Activated CD4-positive, alpha-beta T cell treated with anti-CD3 and anti-CD28 coated beads, Interleukin-2, amount 50 U/mL, for 48 hours (primary cell): ENCODE results near the gene TM9SF4.

Experiments
- DNase-seq, 2 experiments: peaks; one replicate each; pipeline ENCODE4 v3.0.0-alpha.2; 2020

Gene TM9SF4

DNA sequence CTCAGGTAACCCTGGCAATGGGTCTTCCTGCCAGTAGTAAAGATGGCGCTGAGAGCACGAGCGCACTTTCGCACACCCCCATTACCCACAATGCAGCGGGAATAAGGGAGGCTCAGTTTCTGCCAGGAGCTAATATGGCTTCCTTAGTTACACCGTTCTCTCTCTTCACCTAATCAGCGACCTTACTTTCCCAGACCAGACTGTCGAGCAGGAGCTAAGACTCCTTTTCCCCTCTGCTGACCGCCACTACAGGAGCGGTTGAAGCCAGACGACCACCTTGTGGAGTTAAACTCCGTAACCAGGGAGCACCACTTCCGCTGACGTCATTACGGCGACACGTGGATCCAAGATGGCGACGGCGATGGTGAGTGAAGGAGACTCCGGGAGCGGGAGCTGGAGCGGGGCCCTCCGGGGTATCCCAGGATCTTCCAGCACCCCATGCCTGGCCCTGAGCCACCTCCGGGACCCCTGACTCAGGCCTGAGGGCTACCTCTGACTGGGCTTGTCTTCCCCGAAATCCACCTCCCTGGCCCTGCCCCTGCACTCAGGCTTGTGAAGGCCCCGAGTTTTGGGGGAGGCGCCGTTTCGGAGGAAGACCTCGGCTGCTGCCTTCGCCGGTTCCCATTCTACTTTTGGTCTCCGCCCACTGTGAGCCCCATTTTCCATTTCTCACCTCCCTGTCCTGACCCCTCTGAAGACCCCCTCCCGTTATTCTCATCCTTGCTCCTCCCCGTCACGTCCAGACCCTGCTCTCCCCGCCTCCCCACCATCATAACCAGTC lies at the start of gene TM9SF4:
TM9SF4 (plus strand) TSS at position 323 of the 781 bp plus-strand sequence; CDS start at position 350, 27 bp downstream.
- peak; percentile 90 to 92 for DNase-seq

DNA sequence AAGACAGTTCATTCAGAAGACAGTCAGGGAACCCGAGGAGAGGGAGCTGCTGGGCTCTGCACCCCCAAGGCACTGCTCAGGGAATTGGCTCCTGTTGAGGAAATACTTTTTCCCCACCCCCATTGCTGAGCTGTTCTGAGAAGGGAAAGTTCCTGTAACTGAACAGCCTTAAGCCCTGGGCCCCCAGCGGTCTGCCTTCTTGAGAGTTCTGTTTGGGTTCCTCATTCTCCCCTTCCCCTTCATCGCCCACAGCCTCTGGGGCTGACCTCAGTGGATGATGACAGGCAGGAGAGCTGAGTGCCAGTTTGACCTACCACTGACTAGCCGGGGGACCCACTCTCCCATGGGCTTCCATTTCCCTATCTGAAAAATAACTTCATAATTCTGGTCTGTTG lies 46.7 kb upstream of the TM9SF4 start:
- peak in 1 of 2 experiments; percentile 28 for DNase-seq

DNA sequence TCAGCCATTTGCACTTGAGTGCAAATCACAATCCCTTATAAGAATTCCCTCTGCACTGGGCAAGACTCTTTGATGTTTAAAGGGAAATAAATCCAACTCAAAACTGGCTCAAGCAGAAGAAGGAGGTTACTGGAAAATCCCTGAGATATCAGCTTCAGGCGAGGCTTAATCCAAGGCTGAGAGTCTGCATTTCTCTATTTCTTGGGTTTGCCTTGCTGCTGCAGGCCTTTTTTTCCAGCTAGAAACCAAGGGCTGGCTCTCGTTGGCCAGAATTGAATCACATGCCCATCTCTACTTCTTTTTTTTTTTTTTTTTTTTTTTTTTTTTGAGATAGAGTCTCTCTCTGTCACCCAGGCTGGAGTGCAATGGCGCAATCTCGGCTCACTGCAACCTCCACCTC lies 45.8 kb upstream of the TM9SF4 start:
- DNase-seq: no peak

DNA sequence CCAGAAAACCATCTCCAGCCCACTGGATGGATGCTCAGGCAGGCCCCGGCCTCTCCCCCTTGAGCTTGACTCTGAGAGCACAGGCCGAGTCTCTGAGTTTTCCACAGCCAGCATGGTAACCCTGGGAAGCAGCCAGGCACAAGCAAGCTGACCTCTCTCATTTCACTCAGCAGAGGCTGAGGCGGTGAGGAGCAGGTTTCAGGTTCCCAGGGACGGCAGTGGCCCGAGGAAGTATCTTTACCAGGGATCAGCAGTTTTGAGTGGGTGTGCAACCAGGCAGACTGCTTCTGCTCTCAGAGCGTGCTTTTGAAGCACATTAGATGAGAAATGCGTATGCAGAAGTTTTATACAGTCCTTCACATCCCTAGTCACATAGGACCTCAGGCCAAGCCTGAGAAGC lies 44.8 kb upstream of the TM9SF4 start:
- no peak for DNase-seq

DNA sequence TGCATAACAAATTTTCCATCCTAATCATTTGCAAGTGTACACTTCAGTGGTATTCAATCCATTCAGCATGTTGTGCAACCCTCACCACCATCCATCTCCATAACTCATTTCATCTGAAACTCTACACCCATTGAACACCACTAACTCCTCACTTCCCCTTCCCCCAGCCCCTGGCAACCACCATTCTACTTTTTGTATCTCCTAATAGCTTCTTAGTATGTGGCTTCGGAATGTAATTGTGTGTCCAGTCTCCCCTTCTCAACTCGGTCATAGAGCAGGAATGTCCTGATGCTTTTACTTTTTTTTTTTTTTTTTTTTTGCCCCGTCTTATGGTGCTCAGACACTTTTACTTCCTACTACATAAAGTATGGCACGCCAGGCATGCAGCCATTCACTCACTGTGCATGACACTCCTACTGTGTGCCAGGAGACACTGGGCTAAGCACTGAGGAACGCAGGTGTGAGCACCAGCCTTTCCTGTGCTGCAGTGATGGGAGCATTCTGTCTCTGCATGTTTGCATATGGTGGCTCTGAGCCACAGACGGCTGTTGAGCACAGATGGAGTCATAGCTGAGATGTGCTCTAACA lies 42.2 kb upstream of the TM9SF4 start:
- DNase-seq: no peak

GRCh38 chr20:32068174-32068573 lies 41.3 kb upstream of the TM9SF4 start:
- no peak for DNase-seq

DNA sequence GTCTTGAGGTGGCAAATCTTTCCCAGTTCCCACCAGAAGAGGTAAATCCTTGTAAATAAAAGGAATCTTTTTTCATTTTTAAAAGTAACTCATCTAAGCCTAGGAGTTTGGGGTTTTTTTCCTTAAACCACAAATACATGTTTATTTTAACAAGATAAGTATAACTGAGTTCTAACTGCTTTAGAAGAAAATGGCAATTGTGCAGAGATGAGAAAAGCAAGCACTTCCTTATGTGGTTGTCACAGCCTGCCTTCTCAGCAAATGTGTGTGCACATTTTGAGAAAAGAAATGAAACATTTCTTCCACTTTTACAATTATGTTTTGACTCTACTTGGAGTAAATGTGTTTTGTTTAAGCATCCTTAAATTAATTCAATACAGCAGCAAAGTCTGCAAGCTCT lies 39.8 kb upstream of the TM9SF4 start:
- DNase-seq: no peak

DNA sequence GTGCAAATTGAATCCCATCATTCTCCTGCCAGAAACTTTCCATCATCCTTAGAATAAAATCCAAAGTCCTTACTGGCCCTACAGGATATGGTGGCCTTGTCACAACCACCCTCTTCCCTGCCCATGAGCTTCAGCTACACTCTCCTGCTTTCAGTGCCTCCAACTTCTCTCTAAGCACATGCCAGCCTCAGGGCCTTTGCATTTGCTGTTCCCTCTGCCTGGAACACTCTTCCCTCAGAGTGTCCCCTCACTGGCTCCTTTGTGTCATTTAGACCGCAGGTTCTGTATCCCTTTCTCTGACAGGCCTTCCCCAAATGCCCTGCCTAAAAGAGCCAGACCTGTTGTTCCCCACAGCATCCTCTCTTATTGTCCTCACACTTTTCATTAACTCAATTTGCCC lies 39.2 kb upstream of the TM9SF4 start:
- DNase-seq: no peak

DNA sequence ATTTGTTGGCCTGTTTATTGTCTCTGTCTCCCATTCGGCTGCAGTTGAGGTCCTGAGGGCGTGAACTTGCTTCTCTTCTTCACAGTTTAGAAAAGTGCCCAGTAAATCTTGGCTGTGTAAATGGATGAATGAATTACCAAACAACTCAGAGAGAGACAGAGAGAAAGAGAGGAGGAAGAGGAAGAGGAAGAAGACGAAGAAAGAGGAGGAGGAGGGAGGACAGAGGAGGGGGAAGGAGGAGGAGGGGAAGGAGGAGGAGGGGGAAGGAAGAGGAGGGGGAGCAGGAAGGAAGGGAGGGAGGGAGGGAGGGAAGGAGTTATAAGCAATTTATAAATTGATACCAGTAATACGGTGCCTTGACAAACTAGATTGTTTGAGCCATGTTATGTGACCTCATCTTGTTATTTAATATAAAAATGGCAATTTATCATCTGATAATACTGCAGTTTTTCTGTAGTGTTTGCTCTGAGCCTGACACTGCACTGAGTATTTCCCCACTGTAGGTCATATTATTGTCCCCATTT lies 38.8 kb upstream of the TM9SF4 start:
- no peak for DNase-seq

DNA sequence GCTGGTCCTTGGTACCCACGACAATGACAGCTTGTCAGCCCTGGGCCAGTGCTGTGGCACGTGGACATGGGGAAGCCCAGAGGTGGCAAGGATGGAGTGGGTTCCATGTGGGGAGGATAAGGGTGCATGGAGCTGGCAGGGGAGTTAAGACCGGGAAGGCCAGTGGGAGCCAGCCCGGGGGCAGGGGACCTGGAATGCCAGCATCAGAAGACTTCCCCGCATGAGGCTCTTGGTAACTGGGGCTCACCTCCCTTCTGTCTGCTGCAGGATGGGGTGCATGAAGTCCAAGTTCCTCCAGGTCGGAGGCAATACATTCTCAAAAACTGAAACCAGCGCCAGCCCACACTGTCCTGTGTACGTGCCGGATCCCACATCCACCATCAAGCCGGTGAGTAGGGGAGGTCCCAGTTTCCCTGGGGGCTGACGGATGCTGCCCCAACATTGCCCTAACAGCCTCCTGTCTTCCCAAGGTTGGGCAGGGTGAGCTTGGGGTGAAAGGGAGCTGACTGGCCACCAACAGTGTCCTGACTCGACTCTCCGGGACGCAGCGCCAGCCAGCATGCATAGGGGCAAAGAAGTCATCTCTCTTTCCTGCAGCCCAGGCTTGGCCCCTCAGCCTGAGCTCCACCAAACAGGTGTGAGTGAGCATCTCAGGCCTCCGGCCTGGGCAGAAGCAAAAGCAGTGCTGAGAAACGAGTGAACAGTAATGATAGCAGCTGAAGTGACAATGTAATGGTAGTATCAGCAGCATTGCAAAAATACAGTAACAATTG lies 37.9 kb upstream of the TM9SF4 start:
- no peak for DNase-seq

GRCh38 chr20:32072168-32072750 lies 37.3 kb upstream of the TM9SF4 start:
- no peak for DNase-seq

DNA sequence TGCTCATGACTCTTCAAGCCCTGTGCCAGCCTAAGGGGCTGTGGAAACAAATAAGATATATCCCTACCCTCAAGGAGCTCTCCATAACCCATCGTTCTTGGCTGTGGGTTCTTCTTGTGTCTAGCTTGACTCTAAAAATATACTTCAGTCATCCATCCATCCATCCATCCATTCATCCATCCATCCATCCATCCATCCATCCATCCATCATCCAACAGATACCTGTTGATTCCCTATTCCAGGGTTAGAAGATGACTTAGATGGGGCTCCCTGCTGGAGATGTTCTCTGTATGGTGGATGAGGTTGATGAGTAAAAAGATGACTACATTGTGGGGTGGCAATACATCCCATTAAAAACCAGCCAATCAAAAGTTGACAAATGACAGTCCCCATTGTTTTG lies 34.0 kb upstream of the TM9SF4 start:
- DNase-seq: no peak

DNA sequence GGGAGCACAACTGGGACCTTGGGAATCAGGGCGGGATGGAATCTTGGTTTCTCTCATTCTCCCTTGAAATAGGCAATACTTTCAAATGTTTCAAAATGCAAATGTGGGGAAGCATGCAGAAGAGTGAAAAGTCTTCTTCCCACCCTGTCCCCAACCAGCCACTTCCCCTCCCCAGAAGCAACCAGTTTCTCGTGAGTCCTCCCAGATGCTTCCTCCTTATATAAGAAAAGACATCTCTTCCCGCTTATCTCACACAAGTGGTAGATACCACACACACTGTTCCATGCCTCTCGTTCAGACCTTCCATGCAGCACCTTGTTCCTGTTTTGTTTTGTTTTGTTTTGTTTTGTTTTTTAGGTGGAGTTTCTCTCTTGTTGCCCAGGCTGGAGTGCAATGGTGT lies 32.3 kb upstream of the TM9SF4 start:
- no peak for DNase-seq

DNA sequence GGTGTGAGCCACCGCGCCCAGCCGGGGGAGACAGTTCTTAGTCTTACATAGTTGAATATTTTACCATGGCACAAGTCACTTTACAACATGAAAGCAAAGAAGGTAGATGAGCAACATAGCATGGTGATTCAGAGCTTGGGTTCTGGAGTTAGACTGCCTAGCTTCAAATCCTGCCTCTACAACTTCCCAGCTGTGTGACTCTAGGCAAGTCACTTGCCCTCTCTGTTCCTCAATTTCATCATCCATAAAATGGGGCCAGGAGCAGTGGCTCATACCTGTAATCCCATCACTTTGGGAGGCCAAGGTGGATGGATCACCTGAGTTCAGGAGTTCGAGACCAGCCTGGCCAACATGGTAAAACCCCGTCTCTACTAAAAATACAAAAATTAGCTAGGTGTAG lies 31.2 kb upstream of the TM9SF4 start:
- no peak for DNase-seq

DNA sequence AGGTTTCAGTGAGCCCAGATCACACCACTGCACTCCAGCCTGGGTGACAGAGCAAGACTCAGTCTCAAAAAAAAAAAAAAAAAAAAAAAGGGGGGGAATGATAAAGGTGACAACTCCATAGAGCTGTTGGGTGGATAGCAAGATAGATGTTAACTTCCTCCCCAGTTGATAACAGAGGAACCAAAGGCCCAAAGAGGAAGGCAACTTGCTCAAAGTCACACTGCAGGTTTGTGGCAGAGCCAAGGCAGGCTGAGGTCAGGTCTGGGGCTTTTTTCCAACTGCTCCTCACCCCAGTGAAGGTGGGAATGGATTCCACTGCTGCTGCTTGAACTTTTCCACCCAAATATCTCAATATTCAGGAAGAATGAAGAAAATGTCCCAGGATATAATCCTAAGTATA lies 30.7 kb upstream of the TM9SF4 start:
- no peak for DNase-seq

DNA sequence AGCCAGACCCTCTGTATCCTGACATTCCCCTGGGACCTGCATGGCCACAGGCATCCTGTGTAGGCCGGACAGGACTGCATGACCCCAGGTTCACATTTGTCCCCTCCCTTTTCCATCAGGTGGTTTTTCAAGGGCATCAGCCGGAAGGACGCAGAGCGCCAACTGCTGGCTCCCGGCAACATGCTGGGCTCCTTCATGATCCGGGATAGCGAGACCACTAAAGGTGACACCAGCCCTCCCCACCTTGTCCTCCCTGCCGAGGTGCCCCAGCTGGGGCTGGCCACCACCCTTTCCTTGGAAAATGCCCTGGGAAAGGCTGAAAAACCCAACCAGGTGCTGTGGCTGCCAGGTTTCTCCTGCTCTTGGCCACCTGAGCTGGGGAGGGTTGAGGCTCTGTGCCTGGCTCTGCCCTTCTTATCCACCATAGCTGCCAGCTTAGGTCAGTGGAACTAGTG lies 29.8 kb upstream of the TM9SF4 start:
- no peak for DNase-seq

GRCh38 chr20:32080783-32081182 lies 28.7 kb upstream of the TM9SF4 start:
- no peak for DNase-seq

GRCh38 chr20:32083469-32083868 lies 26.0 kb upstream of the TM9SF4 start:
- DNase-seq: no peak

- DNase-seq: no peak
Measured at GRCh38 chr20:32087070-32087469, 22.4 kb upstream of the TM9SF4 start.

DNA sequence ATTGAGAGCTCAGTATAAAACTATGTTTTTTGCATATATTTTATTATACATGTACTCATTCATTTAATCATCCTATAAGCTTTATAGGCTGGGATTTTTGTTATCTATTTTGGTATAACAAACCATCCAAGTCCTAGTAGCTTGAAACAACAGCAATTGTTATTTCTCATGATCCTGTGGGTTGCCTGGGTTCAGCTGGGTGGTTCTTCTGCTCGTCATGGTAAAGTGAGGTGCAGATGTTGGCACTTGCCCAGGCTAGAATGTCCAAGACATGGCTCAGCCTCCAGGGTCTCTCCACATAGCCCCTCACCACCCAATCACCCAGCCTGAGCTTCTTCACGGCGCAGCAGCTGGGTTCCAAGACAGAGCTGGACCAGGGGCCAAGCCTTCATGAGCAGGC lies 20.8 kb upstream of the TM9SF4 start:
- no peak for DNase-seq

- DNase-seq: no peak
Measured at GRCh38 chr20:32089637-32090362, 19.7 kb upstream of the TM9SF4 start.

GRCh38 chr20:32091888-32092346 lies 17.6 kb upstream of the TM9SF4 start:
- DNase-seq: peak; percentile 82 to 88
